ENCODE measurements around the gene SETD4.
A peak's percentile ranks its signal among the peaks of the same experiment; 100 is the strongest.

SETD4 gene

GRCh38 chr21:36082237-36082664 is 21.9 kb upstream of the SETD4 start:
- Histone ChIP-seq H3K27me3 (replicated peaks; ENCODE audit: control insufficient read depth, insufficient read depth, low read length) (no peaks in the 10 kb centered on the region), H3K36me3 (ENCODE audit: control insufficient read depth, insufficient read depth, low read length) (no peaks in the 10 kb centered on the region), H3K4me3 (replicated peaks; ENCODE audit: low read depth, low read length) (no peak overlapping the region)
- TF ChIP-seq CTCF (IDR thresholded peaks at IDR 0.05; ENCODE audit: insufficient read depth, low read length, poor library complexity, severe bottlenecking): no peak
- DNase-seq (ENCODE audit: extremely low read depth, insufficient read length): no peak

- Histone ChIP-seq H3K36me3 (ENCODE audit: control insufficient read depth, insufficient read depth, low read length) (no peaks in the 10 kb centered on the region), H3K4me3 (replicated peaks; ENCODE audit: low read depth, low read length) (no peak overlapping the region), H3K27me3 (replicated peaks; ENCODE audit: control insufficient read depth, insufficient read depth, low read length) (no peaks in the 10 kb centered on the region)
- TF ChIP-seq CTCF (IDR thresholded peaks at IDR 0.05; ENCODE audit: insufficient read depth, low read length, poor library complexity, severe bottlenecking): no peak
- DNase-seq (ENCODE audit: extremely low read depth, insufficient read length): no peak
Measured at GRCh38 chr21:36080386-36080785, 20.1 kb upstream of the SETD4 start.

- H3K4me3 ChIP-seq (replicated peaks; ENCODE audit: low read depth, low read length): no peak overlapping the region
- no peak for DNase-seq (ENCODE audit: extremely low read depth, insufficient read length)
- no peak for TF ChIP-seq CTCF (IDR thresholded peaks at IDR 0.05; ENCODE audit: insufficient read depth, low read length, poor library complexity, severe bottlenecking)
- no peaks in the 10 kb centered on the region for H3K27me3 ChIP-seq (replicated peaks; ENCODE audit: control insufficient read depth, insufficient read depth, low read length)
- H3K36me3 ChIP-seq (ENCODE audit: control insufficient read depth, insufficient read depth, low read length): no peaks in the 10 kb centered on the region
Measured at GRCh38 chr21:36079671-36080070, 19.3 kb upstream of the SETD4 start.

GRCh38 chr21:36079010-36079649 is 18.8 kb upstream of the SETD4 start:
- no peak overlapping the region for H3K4me3 ChIP-seq (replicated peaks; ENCODE audit: low read depth, low read length)
- DNase-seq (ENCODE audit: extremely low read depth, insufficient read length): peak; percentile 31
- H3K36me3 ChIP-seq (ENCODE audit: control insufficient read depth, insufficient read depth, low read length): no peaks in the 10 kb centered on the region
- no peak for TF ChIP-seq CTCF (IDR thresholded peaks at IDR 0.05; ENCODE audit: insufficient read depth, low read length, poor library complexity, severe bottlenecking)
- no peaks in the 10 kb centered on the region for H3K27me3 ChIP-seq (replicated peaks; ENCODE audit: control insufficient read depth, insufficient read depth, low read length)

- no peaks in the 10 kb centered on the region for H3K36me3 ChIP-seq (ENCODE audit: control insufficient read depth, insufficient read depth, low read length)
- DNase-seq (ENCODE audit: extremely low read depth, insufficient read length): no peak
- H3K27me3 ChIP-seq (replicated peaks; ENCODE audit: control insufficient read depth, insufficient read depth, low read length): no peaks in the 10 kb centered on the region
- H3K4me3 ChIP-seq (replicated peaks; ENCODE audit: low read depth, low read length): no peak overlapping the region
- TF ChIP-seq CTCF (IDR thresholded peaks at IDR 0.05; ENCODE audit: insufficient read depth, low read length, poor library complexity, severe bottlenecking): no peak
Measured at GRCh38 chr21:36077758-36078157, 17.4 kb upstream of the SETD4 start.

Data from GM06990 (cell line).